Inflammatory macrophage treated with lipopolysaccharide for 4 hours (primary cell): ENCODE measurements around the gene B4GALT5.

ENCODE experiments used
- DNase-seq: peaks from one replicate; pipeline ENCODE4 v3.0.0-alpha.2; 2020

Gene B4GALT5

DNA sequence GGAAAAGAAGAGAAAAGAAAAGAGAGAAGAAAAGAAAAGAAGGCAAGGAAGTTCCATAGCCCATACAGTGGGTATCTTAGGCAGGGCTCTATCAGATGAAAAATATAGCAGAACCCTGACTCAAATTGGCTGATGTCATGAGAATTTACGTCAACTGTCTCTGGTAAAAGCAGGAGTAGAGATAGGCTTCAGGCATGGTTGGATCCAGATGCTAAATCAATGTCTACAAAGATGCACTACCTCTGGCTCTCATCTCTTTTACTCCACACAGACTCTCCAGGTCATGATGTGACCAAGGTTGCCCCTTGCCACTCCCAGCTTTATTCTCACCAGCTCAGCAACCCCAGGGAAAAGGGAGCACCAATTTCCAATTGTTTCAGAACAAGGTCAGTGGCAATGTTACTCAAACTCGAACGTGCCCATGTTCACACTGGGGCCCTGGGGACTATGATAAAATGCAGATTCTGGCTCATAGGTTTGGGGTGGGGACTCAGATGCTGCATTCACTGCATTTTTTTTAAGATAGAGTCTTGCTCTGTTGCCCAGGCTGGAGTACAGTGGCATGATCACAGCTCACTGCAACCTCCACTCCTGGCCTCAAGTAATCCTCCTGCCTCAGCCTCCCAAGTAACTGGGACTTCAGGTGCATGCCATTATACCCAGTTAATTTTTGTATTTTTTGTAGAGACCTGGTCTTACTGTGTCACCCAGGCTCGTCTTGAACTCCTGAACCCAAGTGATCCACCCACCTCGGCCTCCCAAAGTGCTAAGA is 112.3 kb downstream of the B4GALT5 start:
- no peak for DNase-seq

DNA sequence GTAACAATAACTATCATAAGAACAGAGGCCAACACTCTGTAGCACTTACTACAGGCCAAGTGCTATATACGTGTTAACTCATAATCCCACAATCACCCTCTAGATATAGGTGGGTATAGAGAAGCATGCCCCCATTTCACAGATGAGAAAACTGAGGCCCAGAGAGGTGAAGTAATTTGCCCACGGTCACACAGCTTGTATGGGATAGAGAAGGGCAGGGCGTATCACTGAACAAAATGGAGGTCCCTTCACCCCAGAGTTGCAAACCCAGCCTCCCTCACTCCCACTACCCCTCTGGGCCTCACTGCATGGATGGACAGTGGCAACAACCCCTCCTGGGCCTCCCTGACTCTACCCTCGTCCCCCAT is 113.9 kb downstream of the B4GALT5 start:
- DNase-seq: no peak

GRCh38 chr20:49597825-49598395 is 115.8 kb downstream of the B4GALT5 start:
- no peak for DNase-seq

- DNase-seq: no peak
Observed at GRCh38 chr20:49595811-49596561, 117.7 kb downstream of the B4GALT5 start.

DNA sequence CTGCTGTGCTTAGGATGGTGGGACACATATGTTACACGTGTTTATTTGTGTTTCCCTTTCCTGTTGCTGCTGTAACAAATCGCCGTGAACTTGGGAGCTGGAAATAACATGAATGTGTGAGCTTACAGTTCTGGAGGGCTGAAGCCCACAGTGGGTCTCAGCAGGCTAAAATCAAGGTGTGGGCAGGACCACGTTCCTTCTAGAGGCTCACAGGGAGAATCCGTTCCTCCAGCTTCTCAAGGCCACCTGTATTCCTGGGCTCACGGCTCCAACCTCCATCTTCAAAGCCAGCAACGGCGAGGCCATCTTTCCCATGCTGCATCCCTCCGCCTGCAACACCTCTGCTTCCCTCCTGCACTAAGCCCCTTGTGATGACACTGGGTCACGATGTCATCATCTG is 118.3 kb downstream of the B4GALT5 start:
- DNase-seq: no peak

DNA sequence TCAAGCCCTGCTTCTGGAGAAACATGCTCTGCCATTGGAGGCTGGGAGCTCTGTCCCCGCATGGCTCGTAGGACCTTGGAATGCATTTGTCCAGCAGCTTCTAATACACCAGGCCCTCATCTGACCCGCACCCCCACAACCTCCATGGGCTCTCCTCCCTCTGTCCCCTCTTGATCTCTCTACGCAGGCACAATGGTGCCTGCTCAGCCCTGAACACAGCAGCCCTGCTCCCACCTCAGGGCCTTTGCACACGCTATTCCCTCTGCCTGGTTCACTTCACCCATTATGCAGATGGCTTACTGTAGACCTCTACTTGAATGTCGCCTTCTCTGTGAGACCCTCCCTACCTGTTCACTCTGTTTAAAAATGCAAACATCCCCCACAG is 118.8 kb downstream of the B4GALT5 start:
- DNase-seq: no peak

DNA sequence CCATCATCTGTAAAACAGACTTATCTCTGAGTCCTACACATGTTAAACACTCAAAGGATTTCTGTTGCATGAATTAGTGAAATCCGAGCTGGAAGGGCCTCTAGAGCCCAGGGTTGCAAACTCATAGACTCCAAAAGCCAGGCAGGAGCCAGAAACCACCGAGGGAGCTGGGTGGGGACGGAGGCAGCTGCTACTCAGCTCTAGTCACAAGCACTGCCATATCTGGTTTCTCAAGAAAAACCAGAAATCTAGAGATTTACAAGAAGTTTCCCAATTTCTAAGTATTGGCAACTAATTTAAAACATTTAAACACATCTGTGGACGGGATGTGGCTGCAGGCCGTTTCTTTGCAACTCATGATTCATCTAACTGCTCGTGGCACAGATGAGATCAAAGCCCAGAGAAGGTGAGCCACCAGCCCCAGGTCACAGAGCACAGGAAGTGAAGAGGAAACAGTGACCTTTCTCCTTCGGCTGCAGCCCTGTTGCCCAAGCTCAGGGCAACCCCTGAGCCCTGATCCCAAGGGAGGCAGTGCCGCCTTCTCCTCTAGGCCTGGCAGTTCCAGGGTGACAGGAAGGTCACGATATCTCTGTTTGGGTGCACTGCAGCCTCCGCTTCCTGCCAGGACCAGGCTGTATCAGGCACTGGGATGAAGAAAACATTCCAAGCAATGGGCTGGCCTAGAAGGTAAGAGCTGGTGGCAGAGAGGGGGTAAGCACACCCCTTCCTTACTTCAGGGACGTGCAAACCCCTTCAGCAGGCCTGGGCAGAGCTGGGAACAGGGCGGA is 119.3 kb downstream of the B4GALT5 start:
- DNase-seq: no peak

DNA sequence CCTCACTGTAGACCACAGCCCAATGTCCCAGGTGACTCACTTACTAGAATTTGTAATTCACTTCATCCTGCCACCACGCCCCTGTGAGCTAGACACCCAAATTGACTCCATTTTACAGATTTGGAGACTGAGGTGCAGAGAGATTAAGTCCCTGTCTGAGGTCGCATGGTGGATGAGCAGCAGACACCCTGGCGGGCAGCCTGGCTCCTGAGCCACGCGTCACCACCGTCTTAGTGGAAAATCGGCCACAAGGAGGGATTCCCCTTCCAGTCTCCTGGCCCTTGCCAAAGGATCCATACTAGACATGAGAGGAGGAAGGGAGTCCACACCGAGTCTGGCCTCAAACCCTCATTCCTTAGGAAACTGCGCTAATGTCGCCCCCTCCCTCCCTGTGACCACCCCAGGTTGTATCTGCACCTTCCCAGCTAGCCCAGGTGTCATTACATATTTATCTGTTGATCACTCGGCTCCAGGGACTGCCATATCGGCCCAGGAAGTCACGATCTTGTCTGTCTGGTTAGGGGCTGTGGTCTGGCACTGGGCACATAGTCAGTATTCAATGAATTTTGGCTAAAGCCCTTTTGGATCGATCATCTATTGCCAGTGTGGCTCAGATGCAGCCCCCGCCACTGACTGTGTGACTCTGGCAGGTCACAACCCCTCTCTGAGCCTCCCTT is 120.1 kb downstream of the B4GALT5 start:
- DNase-seq: no peak

- no peak for DNase-seq
Observed at GRCh38 chr20:49592120-49592519, 121.6 kb downstream of the B4GALT5 start.

GRCh38 chr20:49591217-49591865 is 122.3 kb downstream of the B4GALT5 start:
- no peak for DNase-seq

- peak; percentile 13 for DNase-seq
Observed at GRCh38 chr20:49590163-49591017, 123.3 kb downstream of the B4GALT5 start.

DNA sequence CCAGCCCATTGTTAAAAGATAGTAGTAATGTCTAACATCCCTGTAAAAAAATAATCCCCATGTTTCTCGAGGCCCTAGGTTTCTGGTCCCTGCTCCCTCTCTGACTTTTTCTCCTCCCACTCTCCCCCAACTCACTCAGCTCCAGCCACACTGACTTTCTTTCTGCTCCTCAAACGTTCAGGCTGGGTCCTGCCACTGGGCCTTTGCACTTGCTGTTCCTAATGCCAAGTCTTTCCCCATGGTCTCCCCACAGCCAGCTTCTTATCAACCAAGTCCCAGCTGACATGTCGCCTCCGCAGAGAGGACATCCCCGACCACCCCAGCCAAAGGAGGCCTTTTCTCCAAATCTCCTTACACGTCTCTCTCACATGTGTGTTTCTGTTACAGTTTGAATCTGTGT is 123.9 kb downstream of the B4GALT5 start:
- no peak for DNase-seq

- no peak for DNase-seq
Observed at GRCh38 chr20:49587111-49587570, 126.5 kb downstream of the B4GALT5 start.

DNA sequence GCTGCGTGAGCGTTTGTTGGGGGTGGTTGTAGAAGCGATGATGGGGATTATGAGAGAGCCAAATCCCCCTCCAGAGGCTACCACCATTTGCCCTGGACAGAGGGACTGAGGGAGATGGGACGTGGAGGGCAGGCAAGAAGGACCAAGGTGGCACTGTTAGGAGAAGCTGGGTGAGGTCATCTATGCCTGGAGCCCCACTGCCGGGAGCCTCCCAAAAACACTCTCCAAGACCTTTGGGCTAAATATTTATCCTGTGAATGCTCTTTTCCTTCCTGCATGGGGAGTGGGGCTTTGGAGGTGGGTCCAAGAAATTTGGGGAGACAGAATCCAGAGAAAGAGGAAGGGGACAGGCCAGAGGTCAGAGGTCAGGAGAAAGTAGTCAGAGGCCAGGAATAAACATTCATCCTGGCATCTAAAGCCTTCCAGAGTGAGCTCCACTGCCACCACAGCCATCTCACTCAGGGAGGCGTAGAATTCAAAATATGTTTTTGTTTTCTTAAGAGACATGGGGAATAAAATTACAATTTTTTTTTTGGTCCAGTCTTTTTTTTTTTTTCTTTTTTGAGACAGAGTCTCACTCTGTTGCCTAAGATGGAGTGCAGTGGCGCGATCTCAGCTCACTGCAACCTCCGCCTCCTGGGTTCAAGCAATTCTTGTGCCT is 128.0 kb downstream of the B4GALT5 start:
- DNase-seq: no peak

GRCh38 chr20:49584418-49585382 is 129.0 kb downstream of the B4GALT5 start:
- no peak for DNase-seq

DNA sequence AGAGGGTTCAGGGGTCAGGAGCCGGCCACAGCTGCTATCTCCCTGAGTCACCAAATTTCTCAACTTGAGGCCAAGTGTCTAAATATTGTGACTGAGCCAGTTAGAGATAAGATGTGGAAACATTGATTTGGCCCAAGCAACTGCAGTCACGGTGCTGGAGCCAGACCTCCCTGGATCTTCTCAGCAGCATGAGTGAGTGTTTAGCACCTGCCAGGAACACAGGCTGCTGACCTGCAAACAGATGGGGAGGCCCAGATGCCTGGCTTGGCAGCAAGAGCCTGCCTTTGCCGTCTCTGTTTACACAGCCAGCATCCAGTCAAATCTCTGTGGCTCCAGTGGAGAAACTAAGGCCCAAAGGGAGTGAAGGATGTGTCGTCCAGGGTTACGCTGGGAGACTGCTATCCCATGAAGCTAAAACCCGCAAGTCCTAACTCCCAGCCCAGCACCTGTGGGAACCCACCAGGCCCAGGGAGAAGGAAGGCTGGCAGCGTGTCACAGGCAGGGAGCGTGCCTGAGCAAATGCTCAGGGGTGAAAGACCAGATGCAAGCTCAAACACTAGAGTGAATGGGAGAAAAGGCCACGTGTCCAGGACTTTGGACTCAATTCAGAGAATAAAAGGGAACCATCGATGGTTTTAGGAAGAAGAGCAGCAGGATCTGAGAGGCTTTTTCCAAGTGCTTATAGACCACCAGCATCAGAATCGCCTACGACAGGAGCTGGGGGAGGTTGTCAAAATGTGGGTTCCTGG is 129.8 kb downstream of the B4GALT5 start:
- peak; percentile 89 for DNase-seq

DNA sequence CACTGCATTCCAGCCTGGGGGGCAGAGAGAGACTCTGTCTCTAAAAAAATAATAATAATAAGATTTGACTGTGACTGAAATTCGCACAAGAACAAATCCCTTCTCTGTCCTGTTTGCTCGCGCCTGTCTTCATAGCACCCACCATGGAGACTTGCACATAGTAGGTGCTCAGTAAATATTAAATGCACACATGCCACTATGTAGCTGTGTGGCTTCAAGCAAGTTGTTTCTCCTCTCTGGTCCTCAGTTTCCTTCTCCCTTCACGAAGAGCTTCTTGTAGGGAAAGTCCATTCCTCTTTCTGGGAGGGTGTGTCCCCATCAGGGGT is 130.4 kb downstream of the B4GALT5 start:
- no peak for DNase-seq
